NCI-H2196 (cell line): Measurements from ENCODE around the gene OSBPL8.
"Not testable (repeated sequence)": the region's sequence is repeated elsewhere in the genome, so short reads cannot be mapped to it uniquely, and the experiment has no call there.

Experiments used
- DNase-seq: peaks from one replicate; lab custom pipeline; 2025; ENCODE audit not compliant: unreplicated experiment; lab: John Stamatoyannopoulos, UW

OSBPL8 gene

GRCh38 chr12:76375470-76375869 lies 184.1 kb downstream of the OSBPL8 start:
- no peak for DNase-seq

- DNase-seq, result no peak
Measured at GRCh38 chr12:76374386-76375020, 185.1 kb downstream of the OSBPL8 start.

GRCh38 chr12:76368230-76368629 lies 191.3 kb downstream of the OSBPL8 start:
- DNase-seq, result no peak

GRCh38 chr12:76366163-76366562 lies 193.4 kb downstream of the OSBPL8 start:
- DNase-seq, result no peak

GRCh38 chr12:76364131-76364530 lies 195.4 kb downstream of the OSBPL8 start:
- DNase-seq, result not testable (repeated sequence)

GRCh38 chr12:76360316-76360715 lies 199.3 kb downstream of the OSBPL8 start:
- DNase-seq, result no peak

- DNase-seq, result no peak
Measured at GRCh38 chr12:76356071-76356470, 203.5 kb downstream of the OSBPL8 start.

GRCh38 chr12:76348079-76348901 lies 211.3 kb downstream of the OSBPL8 start, which contains the start of gene BBS10:
BBS10 (minus strand) TSS chr12:76348415; CDS start chr12:76348358, 57 bp downstream.
- peak; percentile 88 for DNase-seq

GRCh38 chr12:76346798-76347420 lies 212.7 kb downstream of the OSBPL8 start:
- peak; percentile 35 for DNase-seq

GRCh38 chr12:76346236-76346635 lies 213.3 kb downstream of the OSBPL8 start:
- no peak for DNase-seq

GRCh38 chr12:76345569-76345968 lies 214.0 kb downstream of the OSBPL8 start:
- no peak for DNase-seq

GRCh38 chr12:76341436-76342030 lies 218.0 kb downstream of the OSBPL8 start:
- DNase-seq, result no peak

- DNase-seq, result no peak
Measured at GRCh38 chr12:76340680-76341435, 218.7 kb downstream of the OSBPL8 start.

- DNase-seq, result no peak
Measured at GRCh38 chr12:76337583-76337982, 222.0 kb downstream of the OSBPL8 start.

- no peak for DNase-seq
Measured at GRCh38 chr12:76332606-76333005, 227.0 kb downstream of the OSBPL8 start.

GRCh38 chr12:76329606-76330005 lies 230.0 kb downstream of the OSBPL8 start:
- DNase-seq, result no peak

- DNase-seq, result no peak
Measured at GRCh38 chr12:76329159-76329558, 230.4 kb downstream of the OSBPL8 start.

GRCh38 chr12:76319595-76320319 lies 239.8 kb downstream of the OSBPL8 start:
- DNase-seq, result not testable (repeated sequence)

- DNase-seq, result no peak
Measured at GRCh38 chr12:76318773-76319594, 240.6 kb downstream of the OSBPL8 start.
